T1000 (cell line): ENCODE data around the gene OGG1.

ENCODE experiments used
- DNase-seq: peaks from one replicate; lab custom pipeline; 2025; ENCODE audit warnings: mixed read lengths; lab: John Stamatoyannopoulos, UW

Gene OGG1

DNA sequence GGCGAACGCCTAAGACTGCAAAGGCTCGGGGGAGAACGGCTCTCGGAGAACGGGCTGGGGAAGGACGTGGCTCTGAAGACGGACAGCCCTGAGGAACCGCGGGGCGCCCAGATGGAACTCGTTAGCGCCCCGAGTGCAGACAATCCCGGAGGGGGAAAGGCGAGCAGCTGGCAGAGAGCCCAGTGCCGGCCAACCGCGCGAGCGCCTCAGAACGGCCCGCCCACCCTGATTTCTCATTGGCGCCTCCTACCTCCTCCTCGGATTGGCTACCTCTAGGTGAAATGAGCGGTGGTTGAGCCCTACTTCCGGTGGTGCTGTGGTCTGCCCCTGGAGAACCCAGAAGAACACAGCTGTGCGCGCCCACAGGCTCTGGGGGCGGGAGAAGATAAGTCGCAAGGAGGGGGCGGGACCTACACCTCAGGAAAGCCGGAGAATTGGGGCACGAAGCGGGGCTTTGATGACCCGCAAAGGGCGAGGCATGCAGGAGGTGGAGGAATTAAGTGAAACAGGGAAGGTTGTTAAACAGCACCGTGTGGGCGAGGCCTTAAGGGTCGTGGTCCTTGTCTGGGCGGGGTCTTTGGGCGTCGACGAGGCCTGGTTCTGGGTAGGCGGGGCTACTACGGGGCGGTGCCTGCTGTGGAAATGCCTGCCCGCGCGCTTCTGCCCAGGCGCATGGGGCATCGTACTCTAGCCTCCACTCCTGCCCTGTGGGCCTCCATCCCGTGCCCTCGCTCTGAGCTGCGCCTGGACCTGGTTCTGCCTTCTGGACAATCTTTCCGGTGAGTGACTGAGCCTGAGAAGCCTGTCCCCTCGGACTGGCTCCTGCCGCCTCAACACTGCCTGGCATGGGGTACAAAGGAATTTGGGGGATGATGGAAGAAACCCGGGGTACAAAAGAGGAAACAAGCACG lies at the start of gene OGG1:
Gene OGG1 (plus strand): TSS at position 308 of the 911 bp plus-strand sequence. CDS start 335 bp downstream, at position 643.
- peak; percentile 97 for DNase-seq

DNA sequence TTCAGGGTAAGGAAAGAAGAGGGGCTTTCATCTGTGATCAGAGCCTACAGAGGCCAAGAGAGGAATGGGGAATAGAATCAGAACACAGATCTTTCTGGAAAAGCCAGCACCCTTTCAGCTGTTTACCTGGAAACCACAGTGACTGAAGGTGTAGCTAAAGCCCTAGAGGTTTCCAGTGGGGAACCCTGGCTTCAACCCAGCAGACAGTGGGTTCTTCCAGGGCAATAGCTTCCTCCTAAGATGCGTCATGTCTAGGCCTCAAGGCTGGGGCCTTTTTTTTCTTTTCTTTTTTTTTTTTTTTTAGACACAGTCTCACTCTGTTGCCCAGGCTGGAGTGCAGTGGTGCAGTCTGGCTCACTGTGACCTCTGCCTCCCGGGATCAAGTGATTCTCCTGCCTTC lies 49.2 kb upstream of the OGG1 start:
- no peak for DNase-seq

DNA sequence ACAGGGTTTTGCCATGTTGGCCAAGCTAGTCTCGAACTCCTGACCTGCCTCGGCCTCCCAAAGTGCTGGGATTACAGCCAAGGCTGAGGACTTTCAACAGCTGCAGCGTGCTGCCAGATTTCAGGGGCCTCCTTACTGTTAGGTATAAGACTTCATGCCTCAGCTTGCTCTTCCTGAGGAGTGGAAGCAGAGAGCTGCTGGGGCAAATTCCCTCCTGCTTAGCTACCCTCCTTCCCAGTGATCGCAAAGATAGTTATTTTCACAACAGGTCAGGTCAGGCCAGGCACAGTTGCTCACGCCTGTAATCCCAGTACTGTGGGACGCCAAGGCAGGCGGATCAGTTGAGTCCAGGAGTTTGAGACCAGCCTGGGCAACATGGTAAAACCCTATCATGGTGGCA lies 48.7 kb upstream of the OGG1 start:
- no peak for DNase-seq

DNA sequence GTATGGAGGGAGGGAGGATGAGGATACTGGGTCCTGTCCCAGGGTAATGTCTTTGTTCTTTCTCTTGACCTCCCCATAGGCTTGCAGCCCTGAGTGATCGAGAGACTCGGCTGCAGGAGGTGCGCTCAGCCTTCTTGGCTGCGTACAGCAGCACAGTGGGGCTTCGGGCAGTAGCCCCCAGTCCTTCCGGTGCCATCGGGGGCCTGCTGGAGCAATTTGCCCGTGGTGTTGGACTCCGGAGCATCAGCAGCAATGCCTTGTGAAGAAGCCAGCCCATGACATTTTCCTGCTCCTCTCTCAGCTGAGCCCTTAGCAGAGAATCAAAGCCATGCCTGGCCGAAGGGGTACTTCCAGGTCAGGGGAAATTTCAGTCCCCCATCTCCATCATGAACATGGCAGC lies 48.0 kb upstream of the OGG1 start:
- DNase-seq, result no peak

DNA sequence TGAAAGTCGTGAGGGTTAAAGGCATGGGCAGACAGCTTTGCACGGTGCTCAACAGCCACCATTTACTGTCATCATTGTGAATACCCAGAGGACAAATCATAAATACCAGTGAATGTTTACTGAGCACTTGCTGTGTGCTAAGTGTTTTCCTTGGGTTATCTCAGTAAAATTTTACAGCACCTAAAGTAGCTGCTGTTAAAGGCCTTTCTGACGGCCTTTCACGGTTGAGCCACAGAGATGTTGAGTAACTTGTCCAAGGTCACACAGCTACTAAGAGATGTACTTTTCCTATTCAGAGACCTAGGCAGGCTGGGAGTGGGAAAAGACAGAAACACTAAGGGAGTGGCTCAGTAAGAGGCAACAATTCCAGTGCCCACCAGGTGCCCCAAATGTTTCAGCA lies 46.5 kb upstream of the OGG1 start:
- DNase-seq, result no peak

DNA sequence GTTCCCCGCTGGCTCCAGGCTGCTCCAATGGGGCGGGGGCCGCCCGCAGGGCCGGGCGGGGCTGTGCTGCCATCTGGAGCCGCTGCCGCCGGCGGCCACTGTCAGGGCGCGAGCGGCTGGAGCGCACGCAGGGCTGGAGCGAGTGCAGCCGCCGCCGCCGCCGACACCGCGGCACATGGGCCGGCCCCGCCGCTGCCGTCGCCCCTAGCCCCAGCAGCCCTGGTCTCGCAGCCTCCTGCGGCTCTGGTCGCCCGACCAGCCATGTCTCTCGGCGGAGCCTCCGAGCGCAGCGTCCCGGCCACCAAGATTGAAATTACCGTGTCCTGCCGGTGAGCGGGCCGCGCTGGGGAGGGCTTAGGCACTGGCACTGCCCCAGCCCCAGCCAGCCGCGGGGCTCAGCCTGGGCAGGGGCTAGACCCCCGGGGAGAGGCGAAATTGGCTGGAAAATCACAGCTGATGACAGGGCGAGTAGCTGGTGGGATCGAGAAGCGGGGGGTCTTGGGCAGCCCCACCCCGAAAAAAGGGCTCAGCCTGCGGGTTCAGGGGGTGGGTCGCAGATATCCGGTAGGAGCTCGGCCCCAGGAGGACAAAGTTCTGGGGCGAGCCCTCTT lies 45.9 kb upstream of the OGG1 start, which contains the start of gene CPNE9:
Gene CPNE9 (plus strand): TSS at position 98 of the 611 bp plus-strand sequence. CDS start 164 bp downstream, at position 262.
- no peak for DNase-seq

DNA sequence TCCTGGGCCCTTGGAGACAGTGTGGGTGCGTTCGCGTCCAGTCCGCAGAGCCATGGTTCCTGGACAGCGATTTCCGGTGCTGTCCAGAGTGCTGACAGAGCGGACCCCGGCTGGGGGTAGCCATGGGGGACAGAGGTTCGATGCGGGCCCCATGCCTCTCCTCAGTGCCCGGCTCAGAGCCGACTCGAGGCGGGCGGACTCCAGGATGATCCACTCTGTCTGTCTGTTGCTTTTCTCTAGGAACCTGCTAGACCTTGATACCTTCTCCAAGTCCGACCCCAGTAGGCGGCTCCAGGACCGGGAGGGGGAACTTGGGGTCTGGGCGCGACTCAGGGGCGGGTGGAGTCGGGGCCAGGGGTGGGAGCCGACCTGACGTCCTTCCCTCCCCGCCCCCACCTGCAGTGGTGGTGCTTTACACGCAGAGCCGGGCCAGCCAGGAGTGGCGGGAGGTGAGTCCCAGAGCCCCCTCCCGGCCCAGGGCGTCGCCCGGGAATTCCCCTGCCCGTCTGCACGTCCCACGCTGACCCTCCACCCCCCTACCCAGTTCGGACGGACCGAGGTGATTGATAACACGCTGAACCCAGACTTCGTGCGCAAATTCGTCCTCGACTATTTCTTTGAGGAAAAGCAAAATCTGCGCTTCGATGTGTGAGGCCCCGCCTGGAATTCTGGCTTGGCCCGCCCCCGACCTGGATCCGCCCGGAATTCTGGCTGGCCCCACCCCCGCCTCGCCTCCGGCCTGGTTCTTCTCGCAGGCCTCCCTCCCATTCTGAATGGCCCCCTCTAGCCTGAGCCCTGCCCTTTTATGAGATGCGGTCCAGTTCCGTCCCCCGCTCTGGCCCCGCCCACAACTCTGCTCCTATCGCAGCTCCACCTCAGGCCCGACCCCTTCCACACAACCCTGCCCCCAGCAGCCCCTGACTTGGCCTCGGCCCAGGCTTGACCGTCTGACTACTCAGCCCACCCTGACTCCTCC lies 45.1 kb upstream of the OGG1 start:
- peak; percentile 7 for DNase-seq

DNA sequence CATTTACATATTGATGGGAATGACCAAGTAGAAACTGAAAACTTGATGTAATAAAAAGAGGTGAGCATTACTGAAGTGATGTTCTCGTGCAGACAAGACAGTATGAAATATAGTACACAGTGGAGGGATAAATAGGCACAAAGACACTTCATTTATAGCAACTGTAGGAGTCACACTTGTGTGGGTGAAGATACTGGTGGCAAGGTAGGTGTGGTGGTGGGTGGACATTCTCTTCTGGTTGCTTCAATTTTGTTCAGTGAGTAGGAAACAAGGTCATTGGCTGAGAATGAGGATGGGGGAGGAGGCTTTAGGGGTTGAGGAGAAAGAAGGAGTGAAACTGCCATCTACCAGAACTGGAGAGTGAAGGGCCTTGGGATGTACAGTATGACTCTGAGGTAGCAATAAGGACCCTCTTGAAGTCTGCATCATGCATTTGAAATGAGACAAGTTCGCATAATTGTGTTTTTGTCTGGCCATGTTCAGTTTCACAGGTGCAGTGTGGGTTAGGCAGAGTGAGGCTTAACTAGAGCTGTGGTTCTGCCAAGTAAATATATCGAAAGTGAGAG lies 39.5 kb upstream of the OGG1 start:
- no peak for DNase-seq

DNA sequence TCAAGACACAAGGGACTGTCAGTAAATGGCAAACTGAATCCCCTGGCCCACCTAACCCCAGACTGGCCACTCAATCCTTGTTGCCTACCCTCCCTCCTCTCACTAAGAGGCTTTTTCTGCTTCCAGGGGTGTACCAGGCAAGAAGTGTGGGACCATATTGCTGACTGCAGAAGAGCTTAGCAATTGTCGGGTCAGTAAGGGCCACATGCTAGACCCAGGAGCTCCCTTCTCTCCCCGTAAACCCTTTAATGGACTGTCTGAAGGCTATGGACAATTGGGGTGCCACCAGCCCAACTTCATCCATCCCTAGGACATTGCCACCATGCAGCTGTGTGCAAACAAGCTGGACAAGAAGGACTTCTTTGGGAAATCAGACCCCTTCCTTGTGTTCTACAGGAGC lies 37.3 kb upstream of the OGG1 start:
- no peak for DNase-seq

DNA sequence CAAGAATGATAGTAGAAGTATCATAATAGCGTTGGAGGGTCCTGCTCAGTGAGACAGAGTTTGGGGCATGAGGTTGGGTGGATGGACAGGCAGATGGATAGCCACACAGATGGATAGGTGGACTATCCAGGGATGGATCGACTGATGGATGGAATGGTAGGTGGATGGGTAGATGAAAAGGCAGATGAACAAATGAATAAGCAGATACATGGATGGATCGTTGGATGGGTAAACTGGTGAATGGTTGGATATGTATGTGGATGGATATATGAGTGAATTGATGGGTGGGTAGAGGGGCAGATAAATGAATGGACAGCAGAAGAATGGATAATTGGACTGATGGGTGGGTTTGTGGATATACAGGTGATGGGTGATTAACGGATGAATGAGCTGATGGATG lies 36.6 kb upstream of the OGG1 start:
- no peak for DNase-seq

DNA sequence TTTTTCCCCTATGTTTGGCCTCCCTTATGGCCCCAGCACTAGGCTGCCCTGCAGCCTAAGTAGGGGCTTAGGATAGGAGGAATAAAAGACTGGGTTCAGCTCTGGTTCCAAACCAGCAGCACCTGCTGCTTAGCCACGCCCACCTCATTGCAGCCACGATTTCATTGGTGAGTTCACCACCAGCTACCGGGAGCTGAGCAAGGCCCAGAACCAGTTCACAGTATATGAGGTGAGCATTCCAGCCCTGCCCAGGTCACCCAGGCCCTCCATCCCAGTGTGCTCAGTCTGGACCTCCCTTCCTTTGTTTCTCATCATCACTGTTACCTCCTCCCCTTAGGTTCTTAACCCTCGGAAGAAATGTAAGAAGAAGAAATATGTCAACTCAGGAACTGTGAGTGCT lies 34.6 kb upstream of the OGG1 start:
- DNase-seq, result no peak

DNA sequence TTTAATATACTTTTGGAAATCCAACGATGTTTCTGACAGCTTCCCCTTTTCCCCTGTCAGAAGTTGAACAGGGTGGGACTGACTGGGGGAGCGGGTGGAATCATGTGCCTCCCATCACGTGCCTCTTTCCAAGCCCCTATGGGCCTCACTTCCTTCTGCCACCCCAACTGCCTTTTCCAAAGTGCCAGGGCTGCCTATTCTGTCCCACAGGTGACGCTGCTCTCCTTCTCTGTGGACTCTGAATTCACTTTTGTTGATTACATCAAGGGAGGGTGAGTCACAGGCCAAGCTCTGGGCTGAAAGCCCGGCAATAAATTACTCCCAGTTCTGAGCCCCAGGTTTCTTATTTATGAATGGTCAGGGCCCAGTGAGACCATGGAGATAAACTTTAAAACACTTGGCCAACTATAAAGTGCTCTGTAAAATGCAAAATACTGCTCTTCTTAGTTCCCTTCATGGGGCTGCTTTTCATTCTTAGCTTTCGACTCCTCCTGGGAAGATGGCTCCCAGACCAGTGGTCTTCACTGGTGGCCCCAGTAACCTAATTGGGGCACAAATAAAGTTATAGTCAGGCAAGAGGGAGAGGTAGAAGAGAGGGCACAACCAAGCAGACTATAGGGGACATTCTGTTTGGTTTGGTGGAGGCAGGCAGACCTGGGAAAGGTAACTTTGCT lies 33.9 kb upstream of the OGG1 start:
- peak; percentile 80 for DNase-seq

DNA sequence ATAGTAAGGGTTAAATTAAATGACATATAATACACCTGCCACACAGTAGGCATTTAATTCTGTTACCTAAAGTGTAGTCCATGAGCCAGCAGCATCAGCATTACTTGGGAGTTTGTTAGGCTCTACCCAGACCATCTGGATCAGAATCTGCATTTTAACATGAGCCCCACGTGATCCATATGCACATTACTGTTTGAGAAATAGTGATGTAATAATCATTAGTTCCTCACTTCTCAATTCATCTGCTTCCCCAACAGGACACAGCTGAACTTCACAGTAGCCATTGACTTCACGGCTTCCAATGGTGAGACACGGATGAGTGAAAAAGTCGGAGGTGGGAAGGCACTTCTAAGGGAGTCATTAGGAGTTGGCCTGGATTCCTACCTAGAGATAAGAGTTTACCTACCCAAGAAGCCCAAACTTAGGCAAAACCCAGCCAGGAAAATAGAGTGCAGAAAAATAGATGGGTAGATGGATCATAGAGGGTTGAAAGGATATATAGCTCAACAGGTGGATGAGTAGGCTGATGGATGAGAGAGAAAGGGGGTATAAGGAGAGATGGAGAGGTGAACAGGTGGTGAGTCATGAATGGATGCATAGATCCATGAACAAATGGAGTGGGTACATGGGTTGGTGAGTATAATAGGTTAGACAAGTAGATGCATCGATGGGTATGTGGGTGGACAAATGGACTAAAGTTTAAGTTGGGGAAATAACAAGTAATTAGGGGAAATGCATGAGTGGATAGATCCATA lies 32.8 kb upstream of the OGG1 start:
- no peak for DNase-seq

DNA sequence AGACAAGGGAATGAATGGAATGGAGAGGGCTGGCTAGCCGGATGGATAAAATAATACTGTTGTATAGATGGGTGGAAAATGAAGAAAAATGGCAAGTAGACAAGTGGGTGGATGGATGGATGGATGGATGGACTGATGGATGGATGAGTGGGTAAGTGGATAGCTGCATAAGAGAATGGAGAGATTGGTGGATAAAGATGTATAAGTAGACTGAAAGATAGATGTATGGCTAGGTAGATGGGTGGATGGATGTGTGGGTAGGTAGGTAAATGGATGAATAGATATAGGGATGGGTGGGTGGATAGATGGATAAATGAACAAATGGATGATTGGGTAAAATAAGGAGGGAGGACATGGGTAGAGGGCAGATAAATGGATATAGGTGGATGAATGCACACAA lies 32.2 kb upstream of the OGG1 start:
- DNase-seq, result no peak

DNA sequence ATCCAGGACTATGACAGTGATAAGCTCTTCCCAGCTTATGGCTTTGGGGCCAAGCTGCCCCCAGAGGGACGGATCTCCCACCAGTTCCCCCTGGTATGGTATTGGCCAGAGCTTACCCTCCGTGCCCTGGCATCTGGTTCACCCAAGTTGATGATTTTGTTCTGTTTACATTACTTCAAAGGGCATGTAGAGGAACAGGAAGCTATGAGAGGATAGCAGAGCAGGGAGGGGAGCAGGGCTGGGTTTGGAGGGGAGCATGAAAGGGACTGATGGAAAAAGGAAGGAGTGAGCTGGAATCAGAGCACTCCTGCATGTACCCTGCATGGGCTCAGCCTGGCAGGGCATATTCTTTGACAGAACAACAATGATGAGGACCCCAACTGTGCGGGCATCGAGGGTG lies 31.6 kb upstream of the OGG1 start:
- DNase-seq, result no peak

DNA sequence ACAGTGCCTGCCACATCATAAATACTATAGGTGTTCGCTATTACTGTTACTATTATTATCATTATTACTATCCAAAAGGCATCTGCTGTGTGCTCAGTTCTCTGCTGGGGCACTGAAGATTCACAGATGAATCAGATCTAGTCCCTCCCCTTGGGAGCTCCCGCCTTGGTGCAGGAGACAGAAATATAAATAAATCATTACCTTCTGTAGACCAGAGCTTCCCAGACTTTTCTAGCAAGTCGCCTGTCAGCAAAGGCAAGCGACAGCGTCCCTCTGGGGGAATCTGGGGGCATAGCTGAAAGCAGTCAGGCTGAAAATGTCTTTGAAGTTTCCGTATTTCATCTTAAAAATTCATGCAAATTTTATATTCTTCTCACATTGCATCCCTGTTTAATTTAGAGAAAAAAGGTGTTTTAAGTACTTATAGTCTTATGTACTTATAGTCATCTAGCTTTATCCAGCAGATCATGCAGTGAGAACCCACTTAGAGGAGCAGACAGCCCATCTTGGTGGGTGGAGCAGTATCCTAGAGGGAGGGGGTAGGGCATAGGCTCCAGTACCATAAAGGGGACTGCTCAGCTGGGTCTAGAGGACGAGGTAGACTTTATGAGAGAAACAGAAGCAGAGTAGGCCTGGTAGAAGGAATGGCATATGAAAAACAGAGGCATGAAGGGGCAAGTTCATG lies 28.6 kb upstream of the OGG1 start:
- DNase-seq, result no peak

DNA sequence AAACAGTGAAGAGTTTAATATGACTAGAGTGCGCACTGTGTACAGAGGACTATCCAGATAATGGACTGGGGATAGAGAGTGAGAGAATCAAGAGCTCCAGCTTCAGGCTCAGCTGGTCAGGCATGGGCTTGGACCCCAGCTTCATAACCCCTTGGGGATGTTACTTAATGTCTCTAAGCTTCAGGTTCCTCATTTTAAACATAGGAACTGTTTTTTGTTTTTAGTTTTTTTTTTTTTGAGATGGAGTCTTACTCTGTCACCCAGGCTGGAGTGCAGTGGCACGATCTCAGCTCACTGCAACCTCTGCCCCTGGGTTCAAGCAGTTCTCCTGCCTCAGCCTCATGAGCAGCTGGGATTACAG lies 28.1 kb upstream of the OGG1 start:
- no peak for DNase-seq

DNA sequence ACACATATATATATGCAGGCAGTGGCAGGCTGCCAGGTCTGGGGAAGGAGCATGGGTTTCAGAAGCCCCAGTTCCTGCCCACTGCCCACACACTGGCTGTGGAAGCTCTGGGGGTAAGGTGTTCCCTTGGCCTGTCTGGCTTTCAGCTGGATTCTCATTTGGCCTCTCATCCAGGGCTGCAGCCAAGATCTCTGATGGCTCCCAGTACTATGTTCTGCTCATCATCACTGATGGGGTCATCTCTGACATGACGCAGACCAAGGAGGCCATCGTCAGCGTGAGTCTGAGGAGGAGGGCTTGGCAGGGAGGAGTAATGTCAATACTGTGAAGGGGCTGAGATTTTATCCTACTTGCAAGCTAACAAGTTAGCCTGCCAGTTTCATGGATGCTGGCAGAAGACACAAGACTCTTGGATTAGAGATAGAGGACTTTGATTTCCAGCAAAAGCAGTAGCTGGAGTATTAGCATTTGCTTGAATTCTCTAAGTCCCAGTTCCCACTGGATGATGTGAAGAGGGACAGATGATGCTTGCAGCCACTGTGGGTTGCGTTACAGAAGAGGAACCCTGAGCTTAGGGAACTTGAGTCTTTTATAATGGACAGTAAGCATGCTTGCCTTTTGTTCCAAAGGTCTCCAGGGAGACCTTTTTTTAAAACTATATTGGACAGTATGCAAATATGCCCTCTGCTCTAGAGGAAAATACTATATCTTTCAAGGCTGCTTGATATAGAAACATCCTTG lies 23.8 kb upstream of the OGG1 start:
- no peak for DNase-seq

DNA sequence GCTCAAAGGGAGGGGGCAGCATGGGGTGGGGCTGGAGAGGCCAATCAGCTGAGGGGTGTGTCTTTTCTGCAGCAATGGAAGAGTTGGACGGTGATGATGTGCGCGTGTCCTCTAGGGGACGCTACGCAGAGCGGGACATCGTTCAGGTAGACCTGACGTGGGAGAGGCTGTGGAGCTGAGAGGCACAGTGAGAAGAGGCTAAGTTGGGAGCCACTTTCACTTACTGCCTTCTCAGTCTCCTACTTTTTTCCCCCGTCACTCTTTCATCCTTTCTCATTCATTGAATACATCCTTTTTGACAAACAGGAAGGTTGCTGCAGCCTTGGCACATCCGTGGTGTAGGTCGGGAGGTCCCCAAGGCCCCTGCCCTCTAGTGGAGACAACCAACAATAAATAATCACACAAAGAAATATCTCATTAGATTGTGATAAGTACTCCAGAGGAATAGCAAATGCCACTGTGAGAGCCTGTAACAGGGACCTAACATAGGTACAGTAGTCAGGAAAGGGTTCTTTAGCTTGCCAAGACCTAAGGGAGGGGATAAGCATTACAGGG lies 22.6 kb upstream of the OGG1 start:
- DNase-seq, result no peak
